ENCODE results near the gene SPTB. TPM values are rescaled to one million over a fixed set of nuclear protein-coding genes. Genes with fewer than 3 reads are reported as not detected.

Gene SPTB
- total and polyA plus RNA-seq, 9 donors, result 0.28 to 1.4 (median 0.68) TPM

GRCh38 chr14:64714432-64715025 is 165.2 kb downstream of the SPTB start:
- no peak overlapping the region for H3K4me3 ChIP-seq
- intact Hi-C loops (cut with DNase I), result loop anchor here in 1 of 4 donors (5.0 kb wide), 1 partner anchor 43 kb away; no protein-coding TSS in a partner anchor
- H3K27ac ChIP-seq, result no peak overlapping the region
- H3K4me1 ChIP-seq (ENCODE audit: insufficient read depth), result peaks cover 31% of the 10 kb centered on the region
- peak in 1 of 5 donors; percentile 8 for DNase-seq
- H3K27me3 ChIP-seq, result no peaks in the 10 kb centered on the region
- no peaks in the 10 kb centered on the region for H3K9me3 ChIP-seq
- 87 to 91% (median 88%) methylated on average over 5 of the region's 5 CpGs for WGBS, 3 donors
- no peak for TF ChIP-seq POLR2A (IDR thresholded peaks at IDR 0.05)
- TF ChIP-seq EP300 (IDR thresholded peaks at IDR 0.05), result no peak
- TF ChIP-seq, protein P1, sequence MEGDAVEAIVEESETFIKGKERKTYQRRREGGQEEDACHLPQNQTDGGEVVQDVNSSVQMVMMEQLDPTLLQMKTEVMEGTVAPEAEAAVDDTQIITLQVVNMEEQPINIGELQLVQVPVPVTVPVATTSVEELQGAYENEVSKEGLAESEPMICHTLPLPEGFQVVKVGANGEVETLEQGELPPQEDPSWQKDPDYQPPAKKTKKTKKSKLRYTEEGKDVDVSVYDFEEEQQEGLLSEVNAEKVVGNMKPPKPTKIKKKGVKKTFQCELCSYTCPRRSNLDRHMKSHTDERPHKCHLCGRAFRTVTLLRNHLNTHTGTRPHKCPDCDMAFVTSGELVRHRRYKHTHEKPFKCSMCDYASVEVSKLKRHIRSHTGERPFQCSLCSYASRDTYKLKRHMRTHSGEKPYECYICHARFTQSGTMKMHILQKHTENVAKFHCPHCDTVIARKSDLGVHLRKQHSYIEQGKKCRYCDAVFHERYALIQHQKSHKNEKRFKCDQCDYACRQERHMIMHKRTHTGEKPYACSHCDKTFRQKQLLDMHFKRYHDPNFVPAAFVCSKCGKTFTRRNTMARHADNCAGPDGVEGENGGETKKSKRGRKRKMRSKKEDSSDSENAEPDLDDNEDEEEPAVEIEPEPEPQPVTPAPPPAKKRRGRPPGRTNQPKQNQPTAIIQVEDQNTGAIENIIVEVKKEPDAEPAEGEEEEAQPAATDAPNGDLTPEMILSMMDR (IDR thresholded peaks at IDR 0.05), result no peak
- H3K36me3 ChIP-seq, result no peaks in the 10 kb centered on the region

DNA sequence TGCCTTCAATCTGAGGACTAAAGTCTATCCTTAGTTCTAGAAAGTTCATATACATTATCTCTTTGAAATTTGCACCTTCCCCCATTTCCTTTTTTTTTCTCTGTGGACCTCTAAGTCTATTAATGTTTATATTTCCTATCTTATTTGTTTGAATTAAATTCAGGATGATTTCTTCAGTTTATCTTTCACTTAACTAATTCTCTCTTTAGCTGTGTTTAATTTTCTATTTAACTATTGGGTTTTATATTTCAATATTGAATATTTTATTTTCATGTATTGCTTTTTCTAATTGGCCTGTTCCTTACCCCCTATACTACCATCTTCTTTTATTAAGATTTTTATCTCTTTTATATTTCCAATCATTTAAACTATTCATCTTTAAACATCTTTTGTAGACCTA is 166.0 kb downstream of the SPTB start:
- DNase-seq, result no peak
- intact Hi-C loops (cut with DNase I), result no loop called here
- TF ChIP-seq, protein P1 (IDR thresholded peaks at IDR 0.05), result no peak
- no peak for TF ChIP-seq POLR2A (IDR thresholded peaks at IDR 0.05)
- no peak for TF ChIP-seq EP300 (IDR thresholded peaks at IDR 0.05)
- Histone ChIP-seq H3K27me3 (no peaks in the 10 kb centered on the region), H3K4me3 (no peak overlapping the region), H3K9me3 (no peaks in the 10 kb centered on the region), H3K36me3 (no peaks in the 10 kb centered on the region), H3K4me1 (ENCODE audit: insufficient read depth) (peaks cover 35% of the 10 kb centered on the region), H3K27ac (no peak overlapping the region)

DNA sequence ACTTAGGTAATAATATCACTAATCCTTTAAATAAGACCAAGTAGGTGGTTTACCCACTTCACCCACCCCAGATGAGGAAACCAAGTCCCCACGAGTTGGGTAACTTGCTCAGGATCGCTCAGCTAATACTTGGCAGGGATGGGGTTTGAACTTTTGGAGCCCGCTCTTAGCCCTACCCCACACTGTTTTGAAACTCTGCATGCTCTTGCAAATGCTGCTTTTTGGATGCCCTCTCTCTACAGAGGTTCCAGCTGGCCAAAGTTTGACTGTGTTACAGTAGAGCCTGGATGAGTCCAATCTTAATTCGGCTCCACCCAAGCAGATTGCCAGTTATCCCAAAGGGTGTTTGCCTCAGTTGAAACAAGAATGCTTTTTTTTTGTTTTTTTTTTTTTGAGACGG is 168.7 kb downstream of the SPTB start:
- intact Hi-C loops (cut with DNase I), result no loop called here
- Histone ChIP-seq H3K27ac (peak overlapping the region; percentile 2 to 45), H3K9me3 (no peaks in the 10 kb centered on the region), H3K4me1 (ENCODE audit: insufficient read depth) (peaks cover 31% of the 10 kb centered on the region), H3K4me3 (no peak overlapping the region), H3K27me3 (no peaks in the 10 kb centered on the region), H3K36me3 (no peaks in the 10 kb centered on the region)
- WGBS, 3 donors, result 48 to 58% (median 49%) methylated on average over 5 of the region's 5 CpGs
- no peak for DNase-seq
- TF ChIP-seq, protein P1 (IDR thresholded peaks at IDR 0.05), result no peak
- no peak for TF ChIP-seq POLR2A (IDR thresholded peaks at IDR 0.05)
- TF ChIP-seq EP300 (IDR thresholded peaks at IDR 0.05), result no peak

- TF ChIP-seq, protein P1 (IDR thresholded peaks at IDR 0.05), result no peak
- no peak for TF ChIP-seq POLR2A (IDR thresholded peaks at IDR 0.05)
- TF ChIP-seq EP300 (IDR thresholded peaks at IDR 0.05), result no peak
- H3K27me3 ChIP-seq, result no peaks in the 10 kb centered on the region
- no peaks in the 10 kb centered on the region for H3K9me3 ChIP-seq
- no peak for DNase-seq
- H3K27ac ChIP-seq, result peak overlapping the region in 1 of 2 donors; percentile 17
- H3K4me3 ChIP-seq, result no peak overlapping the region
- intact Hi-C loops (cut with DNase I), result loop anchor here in 1 of 4 donors (5.0 kb wide), 1 partner anchor 53 kb away; no protein-coding TSS in a partner anchor
- H3K36me3 ChIP-seq, result no peaks in the 10 kb centered on the region
- peaks cover 30% of the 10 kb centered on the region for H3K4me1 ChIP-seq (ENCODE audit: insufficient read depth)
- 70 to 86% (median 73%) methylated on average over 5 of the region's 5 CpGs for WGBS, 3 donors
Measured at GRCh38 chr14:64709126-64709525, 170.6 kb downstream of the SPTB start.
